ENCODE results near the gene F7.
A peak's percentile ranks its signal among the peaks of the same experiment; 100 is the strongest.
"Not testable (repeated sequence)": the region's sequence is repeated elsewhere in the genome, so short reads cannot be mapped to it uniquely, and the experiment has no call there.

The F7 gene

DNA sequence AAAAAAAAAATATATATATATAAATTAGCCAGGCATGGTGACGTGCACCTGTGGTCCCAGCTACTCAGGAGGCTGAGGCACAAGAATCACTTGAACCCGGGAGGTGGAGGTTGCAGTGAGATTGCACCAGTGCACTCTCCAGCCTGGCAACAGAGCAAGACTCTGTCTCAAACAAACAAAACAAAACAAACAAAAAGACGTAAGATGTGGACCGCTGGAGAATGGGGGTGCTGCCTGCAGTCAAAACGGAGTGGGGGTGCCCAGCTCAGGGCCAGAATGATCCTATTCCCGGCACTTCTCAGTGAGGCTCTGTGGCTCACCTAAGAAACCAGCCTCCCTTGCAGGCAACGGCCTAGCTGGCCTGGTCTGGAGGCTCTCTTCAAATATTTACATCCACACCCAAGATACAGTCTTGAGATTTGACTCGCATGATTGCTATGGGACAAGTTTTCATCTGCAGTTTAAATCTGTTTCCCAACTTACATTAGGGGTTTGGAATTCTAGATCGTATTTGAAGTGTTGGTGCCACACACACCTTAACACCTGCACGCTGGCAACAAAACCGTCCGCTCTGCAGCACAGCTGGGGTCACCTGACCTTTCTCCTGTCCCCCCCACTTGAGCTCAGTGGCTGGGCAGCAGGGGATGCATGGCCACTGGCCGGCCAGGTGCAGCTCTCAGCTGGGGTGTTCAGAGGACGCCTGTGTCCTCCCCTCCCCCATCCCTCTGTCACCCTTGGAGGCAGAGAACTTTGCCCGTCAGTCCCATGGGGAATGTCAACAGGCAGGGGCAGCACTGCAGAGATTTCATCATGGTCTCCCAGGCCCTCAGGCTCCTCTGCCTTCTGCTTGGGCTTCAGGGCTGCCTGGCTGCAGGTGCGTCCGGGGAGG is at the start of gene F7:
F7 (plus strand) TSS at position 760 of the 889 bp plus-strand sequence; CDS start at position 811, 51 bp downstream.
- DNase-seq (ENCODE audit: low spot score) = no peak
- FAIRE-seq = no peak

DNA sequence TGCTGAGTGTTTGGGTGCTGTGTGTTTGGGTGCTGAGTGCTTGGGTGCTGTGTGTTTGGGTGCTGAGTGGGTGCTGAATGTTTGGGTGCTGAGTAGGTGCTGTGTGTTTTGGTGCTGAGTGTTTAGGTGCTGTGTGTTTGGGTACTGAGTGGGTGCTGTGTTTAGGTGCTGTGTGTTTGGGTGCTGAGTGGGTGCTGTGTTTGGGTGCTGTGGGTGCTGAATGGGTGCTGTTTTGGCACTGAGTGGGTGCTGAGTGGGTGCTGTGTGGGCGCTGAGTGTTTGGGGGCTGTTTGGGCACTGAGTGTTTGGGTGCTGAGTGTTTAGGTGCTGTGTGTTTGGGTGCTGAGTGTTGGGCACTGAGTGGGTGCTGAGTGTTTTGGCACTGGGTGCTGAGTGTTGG is 48.5 kb upstream of the F7 start:
- DNase-seq (ENCODE audit: low spot score) (no peak), FAIRE-seq (no peak)

DNA sequence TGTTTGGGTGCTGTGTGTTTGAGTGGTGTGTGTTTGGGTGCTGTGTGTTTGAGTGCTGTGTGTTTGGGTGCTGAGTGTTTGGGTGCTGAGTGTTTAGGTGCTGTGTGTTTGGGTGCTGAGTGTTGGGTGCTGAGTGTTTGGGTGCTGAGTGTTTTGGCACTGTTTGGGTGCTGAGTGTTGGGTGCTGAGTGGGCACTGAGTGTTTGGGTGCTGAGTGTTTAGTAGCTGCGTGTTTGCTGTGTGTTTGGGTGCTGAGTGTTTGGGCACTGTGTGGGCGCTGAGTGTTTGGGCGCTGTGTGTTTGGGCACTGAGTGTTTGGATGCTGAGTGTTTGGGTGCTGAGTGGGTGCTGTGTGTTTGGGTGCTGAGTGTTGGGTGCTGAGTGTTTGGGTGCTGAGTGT is 48.0 kb upstream of the F7 start:
- not testable (repeated sequence) for FAIRE-seq; DNase-seq (ENCODE audit: low spot score)

DNA sequence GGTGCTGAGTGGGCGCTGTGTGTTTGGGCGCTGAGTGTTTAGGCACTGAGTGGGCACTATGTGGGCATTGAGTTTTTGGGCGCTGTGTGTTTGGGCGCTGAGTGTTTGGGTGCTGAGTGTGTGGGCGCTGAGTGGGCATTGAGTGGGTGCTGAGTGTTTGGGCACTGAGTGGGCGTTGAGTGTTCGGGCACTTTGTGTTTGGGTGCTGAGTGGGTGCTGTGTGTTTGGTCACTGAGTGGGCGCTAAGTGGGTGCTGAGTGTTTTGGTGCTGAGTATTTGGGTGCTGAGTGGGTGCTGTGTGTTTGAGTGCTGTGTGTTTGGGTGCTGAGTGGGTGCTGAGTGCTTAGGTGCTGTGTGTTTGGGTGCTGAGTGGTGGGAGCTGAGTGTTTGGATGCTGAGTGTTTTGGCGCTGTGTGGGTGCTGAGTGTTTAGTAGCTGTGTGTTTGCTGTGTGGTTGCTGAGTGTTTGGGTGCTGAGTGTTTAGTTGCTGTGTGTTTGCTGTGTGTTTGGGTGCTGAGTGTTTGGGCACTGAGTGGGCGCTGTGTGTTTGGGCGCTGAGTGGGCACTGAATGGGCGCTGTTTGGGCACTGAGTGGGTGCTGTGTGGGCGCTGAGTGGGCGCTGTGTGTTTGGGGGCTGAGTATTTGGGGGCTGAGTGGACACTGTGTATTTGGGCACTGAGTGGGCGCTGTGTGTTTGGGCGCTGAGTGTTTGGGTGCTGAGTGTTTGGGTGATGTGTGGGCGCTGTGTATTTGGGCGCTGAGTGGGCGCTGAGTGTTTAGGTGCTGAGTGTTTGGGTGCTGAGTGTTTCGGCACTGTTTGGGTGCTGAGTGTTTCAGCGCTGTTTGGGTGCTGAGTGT is 47.2 kb upstream of the F7 start:
- FAIRE-seq (no peak), DNase-seq (ENCODE audit: low spot score) (no peak)

DNA sequence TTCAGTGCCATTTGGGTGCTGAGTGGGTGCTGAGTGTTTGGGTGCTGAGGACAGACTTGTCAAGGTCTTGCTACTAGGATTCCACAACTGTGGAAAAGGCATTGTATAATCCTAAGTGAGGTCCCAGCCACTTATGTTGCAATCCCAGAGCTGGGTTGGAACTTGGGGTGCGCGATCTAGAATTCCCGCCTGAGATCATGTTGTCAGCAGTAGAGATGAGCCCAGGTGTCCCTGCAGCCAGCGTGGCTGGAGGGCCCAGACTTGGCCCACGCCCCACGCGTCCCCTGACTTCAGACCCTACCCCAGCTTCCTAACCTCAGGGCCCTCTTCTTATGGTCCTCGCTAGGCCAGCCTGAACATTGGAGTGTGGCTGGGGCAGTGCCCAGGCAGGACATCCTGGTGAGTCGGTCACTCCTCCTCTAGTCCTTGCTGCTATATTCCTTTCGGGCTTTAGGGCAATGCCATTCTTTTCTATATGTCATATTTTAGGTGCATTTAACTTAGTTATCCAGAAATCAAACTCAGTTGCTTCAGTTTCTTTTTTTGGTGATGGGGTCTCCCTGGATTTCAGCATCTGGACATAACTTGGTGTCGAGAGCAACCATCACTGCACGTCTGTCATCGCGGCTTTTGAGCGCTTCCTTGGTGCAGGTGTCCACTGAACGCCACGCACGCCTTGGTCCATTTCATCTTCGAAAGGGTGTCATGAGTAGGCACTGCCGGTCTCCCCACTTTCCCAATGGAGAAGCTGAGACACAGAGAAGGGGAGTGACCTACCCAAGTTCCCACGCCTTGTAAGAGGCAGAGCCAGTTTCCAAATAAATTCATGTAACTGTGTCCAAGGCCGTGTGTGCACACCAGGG is 46.4 kb upstream of the F7 start:
- FAIRE-seq = no peak
- DNase-seq (ENCODE audit: low spot score) = no peak

DNA sequence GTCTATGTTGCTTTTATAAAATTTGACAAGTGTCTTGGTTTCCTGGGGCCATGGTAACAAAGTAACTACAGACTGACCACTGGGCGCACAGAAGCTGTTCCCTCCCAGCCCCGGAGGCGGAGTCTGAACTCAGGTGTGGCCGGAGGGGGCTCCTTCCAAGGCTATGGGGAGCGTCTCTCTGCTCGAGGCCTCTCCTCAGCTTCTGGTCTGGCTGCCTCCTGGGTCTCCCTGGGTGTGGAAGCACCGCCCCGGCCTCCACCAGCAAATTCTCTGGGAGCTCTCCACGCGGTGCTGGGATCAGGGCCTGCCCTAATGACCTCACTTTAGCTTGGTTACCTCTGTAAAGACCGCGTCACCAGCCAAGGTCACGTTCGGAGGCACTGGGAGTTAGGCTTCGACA is 45.7 kb upstream of the F7 start:
- FAIRE-seq (no peak), DNase-seq (ENCODE audit: low spot score) (no peak)

DNA sequence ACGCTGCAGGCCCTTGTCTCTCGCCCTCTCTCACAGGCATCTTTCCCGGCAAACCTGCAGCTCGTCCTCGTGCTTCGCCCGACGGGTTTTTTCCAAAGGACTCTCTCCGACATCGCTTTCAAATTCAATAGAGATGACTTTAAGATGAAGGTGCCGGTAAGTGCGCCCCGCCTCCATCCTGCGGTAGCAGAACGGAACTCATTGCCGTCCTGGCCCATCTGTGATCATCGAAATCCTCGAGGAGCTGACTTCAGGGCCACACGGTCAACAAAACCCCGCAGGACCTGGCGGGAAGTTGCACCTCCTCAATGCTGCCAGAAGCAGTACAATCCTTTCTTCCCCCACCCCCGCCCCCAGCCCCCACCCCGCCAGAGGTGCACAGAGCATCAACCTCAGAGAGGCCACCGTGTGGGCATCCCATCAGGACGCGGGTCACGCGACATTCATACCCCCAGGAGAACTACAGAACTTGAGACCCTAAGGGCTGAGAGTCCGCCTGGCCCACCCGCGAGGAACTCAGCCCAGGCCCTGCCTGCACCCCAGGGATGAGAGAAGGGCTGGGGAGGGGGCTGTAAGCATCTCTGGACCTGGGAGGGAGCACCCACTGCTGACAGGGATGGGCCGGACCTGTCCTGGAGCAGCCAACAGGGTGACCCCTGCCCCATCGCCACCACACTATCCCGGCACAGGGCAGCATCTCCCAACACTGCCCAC is 44.9 kb upstream of the F7 start:
- DNase-seq (ENCODE audit: low spot score) = no peak

DNA sequence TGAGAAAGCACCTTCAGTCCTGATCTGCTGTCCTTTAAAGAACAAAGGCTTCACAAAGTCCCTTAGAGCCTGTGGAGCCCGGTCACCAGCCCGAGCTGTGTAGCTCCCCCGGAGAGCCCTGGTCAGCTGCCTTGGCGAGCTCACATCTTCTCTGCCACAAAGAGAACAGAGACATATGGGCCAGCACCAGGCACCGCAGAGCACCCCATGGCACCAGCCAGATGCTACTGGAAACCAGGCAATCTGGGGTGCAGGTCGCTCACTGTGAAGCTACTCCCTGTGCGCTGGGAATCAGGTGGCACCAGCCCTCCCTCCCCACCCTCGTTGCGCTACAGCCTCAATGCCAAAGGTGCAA is 44.3 kb upstream of the F7 start:
- FAIRE-seq (no peak), DNase-seq (ENCODE audit: low spot score) (no peak)

More for the DNA sequence above, 44.9 kb upstream of the F7 start:
- FAIRE-seq = no peak

DNA sequence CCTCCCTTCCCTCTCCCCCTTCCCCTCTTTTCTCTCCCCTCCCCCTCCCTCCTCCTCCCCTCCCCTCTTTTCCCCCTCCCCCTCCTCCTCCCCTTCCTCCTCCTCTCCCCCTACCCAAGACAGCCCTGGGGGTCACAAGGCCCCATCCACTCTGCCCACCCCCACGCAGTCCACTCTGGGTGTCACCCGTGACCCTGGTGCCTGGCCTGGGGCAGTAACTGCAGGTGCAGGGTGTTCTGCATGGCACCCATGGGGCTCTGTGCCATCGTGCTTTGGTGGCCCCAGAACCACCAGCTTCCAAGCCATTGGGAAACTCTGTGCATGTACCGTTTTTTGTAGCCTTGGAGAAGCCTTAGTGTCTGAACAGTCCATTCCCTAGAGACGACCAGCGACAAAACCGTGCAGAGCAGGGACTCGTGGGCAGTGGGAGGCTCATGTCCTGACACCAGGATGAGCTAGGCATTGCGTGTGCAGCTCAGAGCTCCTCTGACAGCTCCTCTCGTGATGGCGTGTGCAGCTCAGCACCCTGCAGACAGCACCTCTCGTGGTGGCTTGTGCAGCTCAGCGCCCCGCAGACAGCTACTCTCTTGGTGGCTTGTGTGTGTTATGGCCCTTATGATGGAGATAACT is 43.7 kb upstream of the F7 start:
- DNase-seq (ENCODE audit: low spot score) (no peak), FAIRE-seq (no peak)

DNA sequence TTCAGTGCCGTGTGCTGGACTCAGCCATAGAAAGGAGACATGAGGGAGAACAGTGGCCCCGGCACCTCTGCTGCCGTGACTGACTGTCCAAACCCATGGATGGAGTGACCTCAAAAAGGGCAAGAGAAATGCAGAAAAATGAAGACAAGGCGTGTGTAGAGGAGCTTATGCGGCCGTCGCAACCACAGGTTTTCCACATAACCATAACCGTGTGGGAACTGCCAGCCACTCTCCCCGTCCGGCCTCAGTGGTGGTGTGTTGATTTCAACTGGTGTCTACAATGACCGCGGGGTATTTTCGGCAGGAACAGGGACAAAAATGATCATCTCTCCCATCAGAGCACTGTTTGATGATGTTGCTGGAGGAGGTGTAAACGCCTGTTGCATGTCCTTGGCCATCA is 42.9 kb upstream of the F7 start:
- FAIRE-seq (no peak), DNase-seq (ENCODE audit: low spot score) (no peak)

DNA sequence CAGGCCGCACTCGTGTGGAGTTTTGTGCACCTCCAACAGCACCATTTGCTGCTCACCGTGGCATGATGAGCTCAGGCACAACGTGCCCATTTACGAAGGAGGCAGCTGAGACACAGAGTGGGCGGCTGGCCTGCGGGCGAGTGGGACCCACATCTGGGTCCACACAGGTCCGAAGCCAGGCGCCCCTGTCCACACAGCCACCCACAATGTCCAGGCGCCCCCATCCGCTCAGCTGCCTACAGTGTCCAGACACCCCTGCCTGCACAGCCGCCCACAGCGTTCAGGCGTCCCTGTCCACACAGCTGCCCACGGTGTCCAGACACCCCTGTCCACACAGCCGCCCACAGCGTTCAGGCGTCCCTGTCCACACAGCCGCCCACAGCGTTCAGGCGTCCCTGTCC is 42.5 kb upstream of the F7 start:
- DNase-seq (ENCODE audit: low spot score) (no peak), FAIRE-seq (no peak)

DNA sequence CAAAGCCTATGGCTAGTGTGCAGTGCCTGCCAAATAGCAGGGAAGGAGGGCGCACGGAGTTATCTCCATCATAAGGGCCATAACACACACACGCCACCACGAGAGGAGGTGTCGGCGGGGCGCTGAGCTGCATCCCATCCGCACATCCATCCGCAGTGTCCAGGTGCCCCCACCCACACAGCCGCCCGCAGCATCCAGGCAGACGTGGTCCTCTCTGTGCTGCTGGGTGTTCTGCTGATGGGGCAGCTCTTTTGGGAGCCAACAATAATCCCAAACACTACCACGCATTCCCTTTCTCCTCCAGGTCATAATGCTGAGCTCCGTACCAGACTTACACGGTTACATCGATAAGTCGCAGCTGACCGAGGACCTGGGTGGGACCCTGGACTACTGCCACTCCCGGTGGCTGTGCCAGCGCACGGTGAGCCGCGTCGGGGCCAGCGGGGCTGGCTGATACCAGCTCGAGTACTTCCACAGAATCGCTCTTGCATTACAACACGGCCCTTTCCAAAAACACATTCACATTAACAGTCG is 41.5 kb upstream of the F7 start:
- FAIRE-seq (no peak), DNase-seq (ENCODE audit: low spot score) (no peak)

DNA sequence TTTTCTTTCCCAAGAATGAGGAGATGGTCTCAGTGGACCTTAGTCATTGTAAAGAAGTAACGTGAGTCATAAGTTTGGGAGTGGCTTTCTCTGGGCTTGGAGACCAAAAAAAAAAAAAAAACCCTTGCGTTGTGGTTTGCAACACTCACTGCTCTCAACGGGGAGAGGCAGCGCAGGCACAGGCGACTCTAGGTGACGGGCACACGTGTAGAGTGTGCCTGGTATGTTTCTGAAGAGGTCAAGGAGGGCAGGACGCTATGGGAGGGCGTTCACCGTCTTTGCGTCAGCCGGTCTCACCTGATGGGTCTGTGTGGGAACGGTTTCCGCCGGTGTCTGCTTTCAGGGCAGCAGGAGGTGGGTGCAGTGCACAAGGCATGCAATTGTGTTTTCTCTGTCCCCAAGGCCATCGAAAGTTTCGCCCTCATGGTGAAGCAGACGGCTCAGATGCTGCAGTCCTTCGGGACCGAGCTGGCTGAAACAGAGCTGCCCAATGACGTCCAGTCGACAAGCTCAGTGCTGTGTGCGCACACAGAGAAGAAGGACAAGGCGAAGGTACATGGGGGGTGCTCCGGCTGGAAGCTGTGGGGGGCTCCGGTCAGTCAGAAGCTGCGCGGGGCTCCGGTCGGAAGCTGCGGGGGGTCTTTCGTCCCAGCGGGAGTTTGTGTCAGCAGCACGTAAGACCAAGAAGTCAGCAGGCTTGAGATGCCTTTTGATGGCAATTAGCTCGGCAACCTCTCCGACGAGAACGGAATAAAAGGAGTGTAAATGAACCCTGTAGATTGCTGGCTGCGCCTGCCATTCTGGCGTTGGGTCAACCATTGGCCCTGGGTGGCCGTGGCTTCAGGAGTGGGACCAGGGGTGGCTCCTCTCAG is 40.8 kb upstream of the F7 start:
- peak; percentile 2 for FAIRE-seq
- peak; percentile 35 for DNase-seq (ENCODE audit: low spot score)

DNA sequence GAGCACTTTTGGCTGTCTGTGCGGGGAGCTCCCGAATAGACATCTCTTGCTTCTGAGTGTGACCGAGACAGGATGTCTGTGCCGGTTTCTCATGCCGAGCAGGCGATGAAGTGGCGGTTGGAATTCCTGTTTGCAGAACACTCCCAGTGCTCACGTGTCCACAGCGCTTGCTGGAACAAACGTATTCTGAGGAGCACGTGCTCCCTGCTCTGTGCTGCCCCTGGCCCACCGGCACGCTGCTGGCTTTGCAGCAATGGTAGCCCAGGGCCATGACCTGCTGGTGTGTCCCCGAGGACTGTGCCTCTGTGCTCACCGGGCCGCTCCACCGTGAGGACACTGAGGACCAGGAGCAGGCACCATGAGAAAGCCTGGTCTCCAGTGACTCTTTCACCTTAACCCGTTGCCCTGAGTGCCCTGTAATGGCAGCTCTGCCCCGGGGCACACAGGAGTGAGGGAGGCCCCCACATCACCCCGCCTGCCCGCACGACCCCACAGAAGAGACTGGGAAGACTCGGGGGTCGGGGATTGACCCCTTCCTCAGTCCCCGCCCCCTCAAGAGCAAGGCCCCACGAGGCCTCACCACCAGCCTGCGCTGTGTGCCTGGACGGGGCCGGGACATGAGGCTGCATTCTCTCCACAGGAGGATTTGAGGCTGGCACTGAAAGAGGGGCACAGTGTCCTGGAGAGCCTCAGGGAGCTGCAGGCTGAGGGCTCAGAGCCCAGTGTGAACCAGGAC is 40.0 kb upstream of the F7 start:
- FAIRE-seq = no peak
- DNase-seq (ENCODE audit: low spot score) = no peak

DNA sequence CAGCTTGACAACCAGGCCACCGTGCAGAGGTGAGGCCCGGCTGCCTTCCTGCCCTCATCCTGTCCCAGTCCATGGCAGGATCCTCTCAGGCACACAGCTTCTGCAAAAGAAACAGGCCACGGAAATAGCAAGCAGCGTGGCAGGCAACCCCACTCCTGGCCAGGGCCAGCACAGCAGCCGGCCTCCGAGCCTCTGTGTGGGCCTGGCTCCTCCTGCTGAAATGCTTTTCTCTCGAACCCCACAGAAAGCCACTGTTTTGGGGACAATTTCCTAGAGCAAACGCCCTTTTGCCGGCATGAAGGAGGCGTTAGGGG is 39.5 kb upstream of the F7 start:
- DNase-seq (ENCODE audit: low spot score) = no peak
- no peak for FAIRE-seq

DNA sequence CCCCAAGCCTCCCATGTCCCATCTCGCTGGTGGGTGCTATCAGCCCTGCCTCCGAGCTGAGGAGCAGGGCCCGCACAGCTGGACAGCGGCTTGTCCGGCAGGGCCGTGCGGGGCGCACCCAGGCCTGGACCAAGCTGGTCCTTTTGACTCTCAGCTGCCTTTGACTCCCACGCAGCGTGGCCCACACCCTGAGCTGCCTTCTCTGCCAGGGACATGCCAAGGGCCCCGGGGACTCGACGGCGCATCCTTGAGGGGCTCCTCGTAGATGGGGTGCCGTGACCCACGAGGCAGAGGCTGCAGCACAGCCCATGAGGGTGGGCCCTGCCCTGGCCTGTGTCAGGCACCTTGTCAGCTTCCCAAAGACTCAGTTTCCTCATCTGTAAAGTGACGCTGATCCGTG is 38.8 kb upstream of the F7 start:
- FAIRE-seq (no peak), DNase-seq (ENCODE audit: low spot score) (no peak)

DNA sequence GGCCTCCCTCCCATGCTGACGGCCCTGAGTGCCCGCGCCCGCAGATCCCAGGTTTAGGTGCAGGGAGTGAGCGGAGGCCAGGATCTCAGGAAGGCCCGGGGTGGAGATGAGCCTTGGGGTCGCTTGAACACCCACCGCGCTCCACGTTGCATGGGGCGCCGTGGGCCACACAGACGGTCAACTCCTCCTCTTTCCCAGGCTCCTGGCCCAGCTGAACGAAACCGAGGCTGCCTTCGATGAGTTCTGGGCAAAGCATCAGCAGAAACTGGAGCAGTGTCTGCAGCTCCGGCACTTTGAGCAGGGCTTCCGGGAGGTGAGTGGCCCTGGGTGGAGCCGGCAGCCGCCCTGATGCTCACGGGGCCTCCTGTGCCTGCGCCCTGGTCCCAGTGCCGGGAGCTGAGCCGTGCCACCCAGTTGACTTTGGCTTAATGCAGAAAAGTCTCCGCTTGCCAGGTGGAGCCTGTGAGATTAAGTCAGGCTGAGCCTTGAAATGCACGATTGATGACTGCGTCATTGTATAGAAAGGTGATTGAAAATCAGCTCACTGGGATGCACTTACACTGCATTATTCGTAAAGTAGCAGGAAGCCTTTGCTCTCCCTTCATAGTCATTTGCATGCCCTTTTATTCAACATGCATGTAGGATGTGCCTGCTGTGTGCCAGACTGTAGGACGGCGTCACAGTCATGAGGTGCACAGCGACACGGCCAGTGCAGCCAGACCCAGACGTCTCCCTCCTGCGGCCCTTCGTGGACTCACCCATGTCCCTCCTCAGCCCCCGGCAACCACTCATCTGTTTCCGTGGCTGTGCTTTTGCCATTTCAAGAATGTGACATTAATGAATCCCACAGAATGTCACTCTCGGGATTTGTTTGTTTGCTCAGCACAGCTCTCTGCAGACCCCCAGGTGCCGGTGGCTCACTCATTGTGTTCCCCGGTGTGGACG is 35.5 kb upstream of the F7 start:
- FAIRE-seq (no peak), DNase-seq (ENCODE audit: low spot score) (no peak)

DNA sequence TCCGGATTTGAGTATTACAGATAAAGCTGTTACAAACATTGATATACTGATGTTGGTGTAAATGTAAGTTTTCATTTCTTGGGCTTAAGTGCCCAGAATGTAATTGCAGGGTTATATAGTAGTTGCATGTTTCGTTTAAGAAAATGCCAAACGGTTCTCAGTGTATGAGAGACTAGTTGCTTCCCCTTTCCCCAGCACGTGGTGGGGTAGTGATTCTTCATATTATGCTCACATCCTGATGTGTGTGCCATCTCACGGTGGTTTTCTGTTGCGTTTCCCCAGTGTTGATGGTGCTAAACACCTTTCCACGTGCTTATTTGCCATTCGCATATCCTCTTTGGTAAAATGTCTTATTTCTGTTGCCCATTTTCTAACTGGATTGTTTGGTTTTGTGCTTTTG is 34.7 kb upstream of the F7 start:
- FAIRE-seq (no peak), DNase-seq (ENCODE audit: low spot score) (no peak)
